K562 (cell line): ENCODE data around the gene MYB. TPM values are rescaled to one million over a fixed set of nuclear protein-coding genes. Genes with fewer than 3 reads are reported as not detected.

Experiments
- ATAC-seq: fragments of 200-7000 bp; cut with Tn5 transposase; 3 replicates; pipeline ENCODE4 v1.9.1; 2020; ENCODE audit warnings: moderate library complexity
- BruUV-seq: library from RNA; stranded (reverse); fragments of 400-500 nt; replicated peaks from 2 replicates; lab custom pipeline; 2021; lab: Mats Ljungman, UMichigan
- CTCF ChIA-PET: fragments of 300-600 bp; formaldehyde crosslinking; extraction: SDS; loops from one replicate; lab custom pipeline; 2021; ENCODE audit warnings: low intra/inter-chr PET ratio; lab: Yijun Ruan, JAX
- POLR2A ChIA-PET: fragments of 300-600, 350-650 bp; sonication (Branson Sonifier 250); formaldehyde crosslinking; extraction: SDS; loops from one replicate; lab custom pipeline; 2021; ENCODE audit warnings: antibody characterized with exemption, inconsistent platforms; lab: Yijun Ruan, JAX
- DNase-seq, 4 experiments: peaks; one replicate each; pipeline versions ENCODE4 v3.0.0 to v3.0.0-alpha.2; 2011 to 2018; ENCODE audit warnings: low spot score in 3 of 4, mixed read lengths in 3 of 4; ENCODE audit errors: extremely low read depth in 1 of 4
- FAIRE-seq: peaks from 2 replicates; lab custom pipeline; 2011; peaks lifted over from hg19 to GRCh38; lab: Jason Lieb, UNC
- H2AFZ ChIP-seq: 2 replicates; pipeline ENCODE4 v1.6.0; 2011; ENCODE audit warnings: low read depth, low read length, control low read depth, inconsistent platforms
- H3K27ac ChIP-seq: fragments of 200-600 bp; 3 replicates; pipeline ENCODE4 v1.8.0; 2011; ENCODE audit warnings: low read depth, mild to moderate bottlenecking, control low read depth, inconsistent platforms, low read length, moderate library complexity, mixed read lengths; ENCODE audit errors: extremely low read depth
- H3K27me3 ChIP-seq, 2 experiments: fragments of 300-600 bp in 1 of 2; 2 replicates in 1 of 2; 3 replicates in 1 of 2; pipeline versions ENCODE4 v1.6.0 to v1.8.0; 2011; ENCODE audit warnings: inconsistent platforms in 2 of 2, low read length in 2 of 2, mild to moderate bottlenecking in 1 of 2, mixed read lengths in 1 of 2, moderate library complexity in 1 of 2; ENCODE audit not compliant: control insufficient read depth in 2 of 2, insufficient read depth in 2 of 2
- H3K36me3 ChIP-seq: fragments of 300-600 bp; 3 replicates; pipeline ENCODE4 v1.8.0; 2011; ENCODE audit warnings: mild to moderate bottlenecking, low read length, inconsistent platforms; ENCODE audit not compliant: control insufficient read depth, insufficient read depth
- H3K4me1 ChIP-seq, 2 experiments: fragments of 200-600 bp in 1 of 2; replicated peaks in 1 of 2; 2 replicates in 1 of 2; 3 replicates in 1 of 2; pipeline versions ENCODE4 v1.5.1 to v1.8.0; 2011; ENCODE audit warnings: inconsistent platforms in 2 of 2, low read length in 2 of 2, mild to moderate bottlenecking in 1 of 2, mixed read lengths in 1 of 2, moderate library complexity in 1 of 2; ENCODE audit not compliant: control insufficient read depth in 2 of 2, insufficient read depth in 2 of 2
- H3K4me2 ChIP-seq: 2 replicates; pipeline ENCODE4 v1.6.1; 2011; ENCODE audit warnings: low read length, control low read depth, inconsistent platforms, mixed read lengths; ENCODE audit not compliant: insufficient read depth
- H3K4me3 ChIP-seq: fragments of 200-600 bp; sonication (generic), shearing (Covaris generic); 2 replicates; pipeline ENCODE4 v1.5.1; 2016; ENCODE audit warnings: control low read depth, inconsistent platforms
- H3K79me2 ChIP-seq: fragments of 200-600 bp; 3 replicates; pipeline ENCODE4 v1.8.0; 2011; ENCODE audit warnings: low read length, inconsistent platforms; ENCODE audit not compliant: control insufficient read depth, insufficient read depth
- H3K9ac ChIP-seq, 2 experiments: 2 replicates each; pipeline versions ENCODE4 v1.6.0 to v1.6.1; 2011; ENCODE audit warnings: low read depth in 2 of 2, low read length in 2 of 2, control low read depth in 1 of 2, inconsistent platforms in 1 of 2, mild to moderate bottlenecking in 1 of 2, mixed read lengths in 1 of 2; ENCODE audit not compliant: insufficient read depth in 1 of 2
- H3K9me1 ChIP-seq: one replicate; pipeline ENCODE4 v1.6.0; 2011; ENCODE audit warnings: inconsistent platforms, mild to moderate bottlenecking, low read length, moderate library complexity; ENCODE audit not compliant: control insufficient read depth, insufficient read depth
- H3K9me3 ChIP-seq: replicated peaks from 2 replicates; pipeline ENCODE4 v1.5.1; 2011; ENCODE audit warnings: low read depth, low read length, inconsistent platforms; ENCODE audit not compliant: control insufficient read depth, insufficient read depth
- H4K20me1 ChIP-seq: replicated peaks from 2 replicates; pipeline ENCODE4 v1.6.1; 2011; ENCODE audit warnings: low read length, inconsistent platforms, mixed read lengths; ENCODE audit not compliant: control insufficient read depth, insufficient read depth
- BDP1 ChIP-seq: IDR thresholded peaks from 3 replicates; pipeline ENCODE4 v1.6.1; 2011; ENCODE audit not compliant: insufficient read length, insufficient read depth
- CHD4 ChIP-seq: fragments of 200-600 bp; sonication (generic); IDR thresholded peaks from 3 replicates; pipeline ENCODE4 v1.6.1; 2012; ENCODE audit warnings: low read depth, mild to moderate bottlenecking, mixed read lengths, low read length, inconsistent platforms; ENCODE audit not compliant: insufficient read depth, insufficient replicate concordance, poor library complexity, severe bottlenecking
- PHTF2 ChIP-seq: fragments of 250-450 bp; sonication (Bioruptor Pico); IDR thresholded peaks from 2 replicates; pipeline ENCODE4 v1.5.0; 2021; ENCODE audit warnings: mild to moderate bottlenecking
- SP2 ChIP-seq: IDR thresholded peaks from 2 replicates; pipeline ENCODE4 v1.6.1; 2011; ENCODE audit warnings: mild to moderate bottlenecking, low read depth, low read length, moderate library complexity; ENCODE audit not compliant: poor library complexity, severe bottlenecking; ENCODE audit errors: extremely low read depth
- TAF1 ChIP-seq: IDR thresholded peaks from 2 replicates; pipeline ENCODE4 v1.6.1; 2011; ENCODE audit warnings: mild to moderate bottlenecking, low read length, moderate library complexity; ENCODE audit not compliant: insufficient read depth, control insufficient read depth, severe bottlenecking; ENCODE audit errors: extremely low read depth
- TBL1XR1 ChIP-seq, 2 experiments: IDR thresholded peaks; 2 replicates each; pipeline ENCODE4 v1.6.1; 2012; ENCODE audit warnings: improper control_type of control experiment in 2 of 2, low read length in 2 of 2, mild to moderate bottlenecking in 1 of 2
- TBP ChIP-seq: optimal IDR thresholded peaks from 2 replicates; pipeline ENCODE3; 2011; ENCODE audit warnings: low read depth, low read length, improper control_type of control experiment
- TCF7 ChIP-seq: sonication (generic); IDR thresholded peaks from 2 replicates; pipeline ENCODE4 v1.6.1; 2016; ENCODE audit warnings: antibody characterized with exemption, borderline replicate concordance
- WGBS: fragments of 100-300 bp; shearing (Covaris generic); methylation state at CpG from one replicate; pipeline ENCODE4 v1.1.6; 2016; ENCODE audit warnings: low coverage, mixed read lengths; ENCODE audit not compliant: insufficient coverage; ENCODE audit errors: missing lambda C conversion rate; 5-methylcytosine and 5-hydroxymethylcytosine counted together
- in situ Hi-C: fragments of 300-500 bp; cut with MboI; formaldehyde crosslinking; loops from 4 replicates; pipeline ENCODE4 v1.15.0; 2018; ENCODE audit warnings: inconsistent platforms, mixed read lengths
- intact Hi-C: fragments of 100-400 bp; cut with micrococcal nuclease; formaldehyde crosslinking; loops from 2 replicates; pipeline ENCODE4 v1.14.2; 2022
- polyA plus RNA-seq, 8 experiments: library from polyadenylated mRNA; depleted of rRNA in 4 of 8; stranded (reverse) in 5 of 8; unstranded in 3 of 8; fragments of >200 nt; fragmentation: Nextera tagmentation in 2 of 8; fragmentation: Illumina TruSeq in 1 of 8; extraction: Ambion mirVana in 2 of 8; extraction: Trizol in 1 of 8; gene quantifications; 2 replicates each; pipeline versions ENCODE4 v1.2.1 to v1.2.3, GENCODE V29; 2011 to 2014; ENCODE audit warnings: inconsistent platforms in 1 of 8, missing spikeins in 1 of 8
- total RNA-seq, 7 experiments: library from RNA; depleted of rRNA in 6 of 7; stranded (reverse); fragments of >200 nt in 6 of 7; fragmentation: Illumina TruSeq in 2 of 7; extraction: Trizol in 2 of 7; gene quantifications; 2 replicates each; pipeline versions ENCODE4 v1.2.1 to v1.2.3, GENCODE V29; 2011 to 2021; ENCODE audit warnings: low replicate concordance in 1 of 7
- TF ChIP-seq, protein P1 (sequence below): fragments of 250-450 bp; sonication (Bioruptor Pico); IDR thresholded peaks from 2 replicates; pipeline ENCODE4 v1.9.0; 2021; ENCODE audit warnings: mild to moderate bottlenecking
- TF ChIP-seq, protein P2 (sequence below): fragments of 250-450 bp; sonication (Bioruptor Pico); IDR thresholded peaks from 2 replicates; pipeline ENCODE4 v1.4.0; 2020; ENCODE audit warnings: borderline replicate concordance
- TF ChIP-seq, protein P3 (sequence below): fragments of 450-650 bp; conservative IDR thresholded peaks from 2 replicates; pipeline ENCODE4 v1.6.1; 2016; ENCODE audit warnings: missing genetic modification characterization, low read depth, mild to moderate bottlenecking, control low read depth, missing compliant biosample characterization

MYB gene
- total and polyA plus RNA-seq, 9 of the 15 experiments (the other 6 are each of a cell fraction or from before 2014, with no cell fraction given), result 35.8 to 218 (median 140) TPM

DNA sequence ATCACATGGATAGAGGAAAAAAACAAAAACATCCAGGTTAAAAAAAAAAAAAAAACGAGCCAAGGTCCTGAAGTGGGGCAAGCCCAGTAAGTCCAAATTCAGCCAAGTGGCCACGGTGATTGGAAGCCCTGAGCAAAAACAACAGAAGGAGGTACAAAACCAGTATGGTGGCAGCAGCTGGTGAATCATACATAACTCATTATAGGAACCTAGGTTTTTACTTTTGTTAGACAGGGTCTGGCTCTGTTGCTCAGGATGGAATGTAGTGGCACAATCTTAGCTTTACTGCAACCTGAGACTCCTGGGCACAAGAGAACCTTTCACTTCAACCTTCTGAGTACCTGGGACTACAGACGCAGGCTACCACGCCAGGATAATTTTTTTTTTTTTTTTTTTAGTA, 22.7 kb upstream of the MYB start (continued):
- TF ChIP-seq, protein P1, sequence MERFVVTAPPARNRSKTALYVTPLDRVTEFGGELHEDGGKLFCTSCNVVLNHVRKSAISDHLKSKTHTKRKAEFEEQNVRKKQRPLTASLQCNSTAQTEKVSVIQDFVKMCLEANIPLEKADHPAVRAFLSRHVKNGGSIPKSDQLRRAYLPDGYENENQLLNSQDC (CRISPR knock-in tag), result no peak
- TF ChIP-seq SP2 (no peak), TBL1XR1 (IDR thresholded peaks at IDR 0.05; ENCODE audit: low read length in 2 of 2) (no peak), PHTF2 (CRISPR knock-in tag) (no peak), TBP (no peak)

DNA sequence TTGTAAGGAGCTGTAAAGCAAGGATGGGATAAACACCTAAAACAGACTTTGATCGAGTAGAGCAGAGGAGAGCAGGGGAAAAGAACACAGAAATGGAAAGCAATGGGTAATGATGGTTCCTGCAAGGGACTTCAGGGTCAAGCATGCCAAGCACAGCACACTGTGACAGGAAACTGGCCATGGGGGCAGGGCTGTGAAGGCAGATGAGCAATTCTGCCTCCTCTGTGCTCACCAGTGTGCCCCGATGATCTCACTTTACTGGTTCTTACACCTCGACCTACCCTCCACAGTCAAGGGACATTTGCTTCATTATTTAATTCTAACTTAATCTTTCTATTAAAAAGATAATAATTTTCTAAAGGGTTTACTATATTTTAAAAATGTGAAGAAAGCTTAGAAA, 21.6 kb upstream of the MYB start:
- BruUV-seq, result no TSS peak
- Histone ChIP-seq H3K27ac (no peak overlapping the region), H4K20me1 (no peaks in the 10 kb centered on the region), H3K4me3 (no peak overlapping the region), H3K36me3 (no peaks in the 10 kb centered on the region), H3K4me2 (no peak overlapping the region), H3K9ac (peak overlapping the region in 1 of 2 experiments; percentile 10; a peak in 1 of 4 replicates), H3K9me1 (no peaks in the 10 kb centered on the region), H3K27me3 (no peaks in the 10 kb centered on the region), H3K4me1 (peaks cover 0 to 17% of the 10 kb centered on the region in 2 experiments; a peak in 4 of 5 replicates), H2AFZ (peak overlapping the region; percentile 49; the same call in 1 of the 2 replicates), H3K79me2 (no peaks in the 10 kb centered on the region), H3K9me3 (no peaks in the 10 kb centered on the region)
- DNase-seq (no peak), FAIRE-seq (no peak), ATAC-seq (peak; percentile 26)
- WGBS, result 25% methylated on average over 3 of the region's 3 CpGs
- ChIA-PET POLR2A (interaction anchor here (1.2 to 1.9 kb wide), 2 partner anchors 8 to 13 kb away, joined by 3 to 6 read pairs; no protein-coding TSS in a partner anchor), CTCF (interaction anchor here (0.5 to 0.7 kb wide), 2 partner anchors 15 to 83 kb away, joined by 3 read pairs; no protein-coding TSS in a partner anchor)
- in situ Hi-C loops (no loop called here), intact Hi-C loops (no loop called here)
- TF ChIP-seq, protein P2, sequence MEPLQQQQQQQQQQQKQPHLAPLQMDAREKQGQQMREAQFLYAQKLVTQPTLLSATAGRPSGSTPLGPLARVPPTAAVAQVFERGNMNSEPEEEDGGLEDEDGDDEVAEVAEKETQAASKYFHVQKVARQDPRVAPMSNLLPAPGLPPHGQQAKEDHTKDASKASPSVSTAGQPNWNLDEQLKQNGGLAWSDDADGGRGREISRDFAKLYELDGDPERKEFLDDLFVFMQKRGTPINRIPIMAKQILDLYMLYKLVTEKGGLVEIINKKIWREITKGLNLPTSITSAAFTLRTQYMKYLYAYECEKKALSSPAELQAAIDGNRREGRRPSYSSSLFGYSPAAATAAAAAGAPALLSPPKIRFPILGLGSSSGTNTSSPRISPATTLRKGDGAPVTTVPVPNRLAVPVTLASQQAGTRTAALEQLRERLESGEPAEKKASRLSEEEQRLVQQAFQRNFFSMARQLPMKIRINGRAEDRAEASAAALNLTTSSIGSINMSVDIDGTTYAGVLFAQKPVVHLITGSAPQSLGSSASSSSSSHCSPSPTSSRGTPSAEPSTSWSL (CRISPR knock-in tag), result no peak
- no peak for TF ChIP-seq CHD4
- TF ChIP-seq TAF1, result no peak
- TF ChIP-seq TCF7, result no peak
- TF ChIP-seq, protein P3, sequence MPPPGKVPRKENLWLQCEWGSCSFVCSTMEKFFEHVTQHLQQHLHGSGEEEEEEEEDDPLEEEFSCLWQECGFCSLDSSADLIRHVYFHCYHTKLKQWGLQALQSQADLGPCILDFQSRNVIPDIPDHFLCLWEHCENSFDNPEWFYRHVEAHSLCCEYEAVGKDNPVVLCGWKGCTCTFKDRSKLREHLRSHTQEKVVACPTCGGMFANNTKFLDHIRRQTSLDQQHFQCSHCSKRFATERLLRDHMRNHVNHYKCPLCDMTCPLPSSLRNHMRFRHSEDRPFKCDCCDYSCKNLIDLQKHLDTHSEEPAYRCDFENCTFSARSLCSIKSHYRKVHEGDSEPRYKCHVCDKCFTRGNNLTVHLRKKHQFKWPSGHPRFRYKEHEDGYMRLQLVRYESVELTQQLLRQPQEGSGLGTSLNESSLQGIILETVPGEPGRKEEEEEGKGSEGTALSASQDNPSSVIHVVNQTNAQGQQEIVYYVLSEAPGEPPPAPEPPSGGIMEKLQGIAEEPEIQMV (tag), result no peak
- TF ChIP-seq PHTF2 (CRISPR knock-in tag), result no peak
- TF ChIP-seq BDP1, result no peak
